SH-SY5Y (cell line): ENCODE measurements around the gene VWA3B.

Source experiments
- GATA2 ChIP-seq: IDR thresholded peaks from 2 replicates; pipeline ENCODE4 v1.6.1; 2011; ENCODE audit warnings: mild to moderate bottlenecking, low read depth, low read length
- GATA3 ChIP-seq: IDR thresholded peaks from 2 replicates; pipeline ENCODE4 v1.6.1; 2011; ENCODE audit warnings: low read depth, mild to moderate bottlenecking, low read length, moderate library complexity

Gene VWA3B

GRCh38 chr2:98153481-98153880 lies 66.5 kb downstream of the VWA3B start:
- TF ChIP-seq GATA3 (no peak), GATA2 (no peak)

- TF ChIP-seq GATA3 = no peak
- no peak for TF ChIP-seq GATA2
These were observed 68.3 kb downstream of the VWA3B start for GRCh38 chr2:98155291-98155690.

GRCh38 chr2:98155716-98156115 lies 68.7 kb downstream of the VWA3B start:
- TF ChIP-seq GATA2 = no peak
- TF ChIP-seq GATA3 = no peak

- TF ChIP-seq GATA2 (no peak), GATA3 (no peak)
These were observed 69.3 kb downstream of the VWA3B start for GRCh38 chr2:98156304-98156703.

- TF ChIP-seq GATA3 (no peak), GATA2 (no peak)
These were observed 70.6 kb downstream of the VWA3B start for GRCh38 chr2:98157557-98157956.

- no peak for TF ChIP-seq GATA2
- no peak for TF ChIP-seq GATA3
These were observed 71.3 kb downstream of the VWA3B start for GRCh38 chr2:98158305-98158704.

- TF ChIP-seq GATA2 (no peak), GATA3 (no peak)
These were observed 73.6 kb downstream of the VWA3B start for GRCh38 chr2:98160554-98160953.

GRCh38 chr2:98161186-98161585 lies 74.2 kb downstream of the VWA3B start:
- no peak for TF ChIP-seq GATA2
- no peak for TF ChIP-seq GATA3

- TF ChIP-seq GATA3 (no peak), GATA2 (no peak)
These were observed 77.3 kb downstream of the VWA3B start for GRCh38 chr2:98164256-98164655.

- TF ChIP-seq GATA3 (no peak), GATA2 (no peak)
These were observed 78.6 kb downstream of the VWA3B start for GRCh38 chr2:98165516-98166071.

GRCh38 chr2:98167916-98168315 lies 80.9 kb downstream of the VWA3B start:
- TF ChIP-seq GATA3 = no peak
- TF ChIP-seq GATA2 = no peak

- TF ChIP-seq GATA2 = no peak
- no peak for TF ChIP-seq GATA3
These were observed 83.1 kb downstream of the VWA3B start for GRCh38 chr2:98170076-98170475.

- no peak for TF ChIP-seq GATA3
- no peak for TF ChIP-seq GATA2
These were observed 85.3 kb downstream of the VWA3B start for GRCh38 chr2:98172150-98172765.

- TF ChIP-seq GATA3 (no peak), GATA2 (no peak)
These were observed 86.0 kb downstream of the VWA3B start for GRCh38 chr2:98172951-98173350.

GRCh38 chr2:98175811-98176210 lies 88.8 kb downstream of the VWA3B start:
- no peak for TF ChIP-seq GATA3
- TF ChIP-seq GATA2 = no peak

GRCh38 chr2:98177286-98177685 lies 90.3 kb downstream of the VWA3B start:
- TF ChIP-seq GATA3 (no peak), GATA2 (no peak)

GRCh38 chr2:98177986-98178385 lies 91.0 kb downstream of the VWA3B start:
- TF ChIP-seq GATA2 = no peak
- no peak for TF ChIP-seq GATA3

GRCh38 chr2:98180456-98180855 lies 93.5 kb downstream of the VWA3B start:
- TF ChIP-seq GATA2 = no peak
- TF ChIP-seq GATA3 = no peak
